CD4-positive, alpha-beta T cell treated with Interleukin-10 for 1 hour (primary cell): ENCODE measurements around the gene GPR107.

Experiments
- DNase-seq: peaks from one replicate; pipeline ENCODE4 v3.0.0-alpha.2; 2020

Gene GPR107

GRCh38 chr9:130112538-130113151, 58.9 kb downstream of the GPR107 start:
- no peak for DNase-seq

- no peak for DNase-seq
Measured at GRCh38 chr9:130114741-130115140, 61.0 kb downstream of the GPR107 start.

- no peak for DNase-seq
Measured at GRCh38 chr9:130116346-130116745, 62.6 kb downstream of the GPR107 start.

GRCh38 chr9:130117376-130117775, 63.7 kb downstream of the GPR107 start:
- no peak for DNase-seq

GRCh38 chr9:130117816-130118632, 64.3 kb downstream of the GPR107 start:
- no peak for DNase-seq

- no peak for DNase-seq
Measured at GRCh38 chr9:130118841-130119518, 65.3 kb downstream of the GPR107 start.

- no peak for DNase-seq
Measured at GRCh38 chr9:130119519-130120298, 66.0 kb downstream of the GPR107 start.

- DNase-seq = no peak
Measured at GRCh38 chr9:130120299-130120587, 66.5 kb downstream of the GPR107 start.

- DNase-seq = no peak
Measured at GRCh38 chr9:130120832-130121231, 67.1 kb downstream of the GPR107 start.

- DNase-seq = no peak
Measured at GRCh38 chr9:130122456-130122855, 68.8 kb downstream of the GPR107 start.

- no peak for DNase-seq
Measured at GRCh38 chr9:130124085-130124860, 70.6 kb downstream of the GPR107 start.

GRCh38 chr9:130126721-130127433, 73.2 kb downstream of the GPR107 start:
- DNase-seq = no peak

GRCh38 chr9:130128251-130128650, 74.5 kb downstream of the GPR107 start:
- DNase-seq = peak; percentile 81

GRCh38 chr9:130128733-130129431, 75.2 kb downstream of the GPR107 start:
- peak; percentile 64 for DNase-seq

- no peak for DNase-seq
Measured at GRCh38 chr9:130129432-130130061, 75.8 kb downstream of the GPR107 start.

- DNase-seq = no peak
Measured at GRCh38 chr9:130132746-130133145, 79.0 kb downstream of the GPR107 start.

GRCh38 chr9:130137081-130137640, 83.5 kb downstream of the GPR107 start:
- DNase-seq = no peak

GRCh38 chr9:130137641-130138081, 84.0 kb downstream of the GPR107 start:
- DNase-seq = no peak

- no peak for DNase-seq
Measured at GRCh38 chr9:130138171-130138653, 84.5 kb downstream of the GPR107 start.

GRCh38 chr9:130138791-130139190, 85.1 kb downstream of the GPR107 start:
- DNase-seq = no peak
